ENCODE data around the gene OLA1. TPM values are rescaled to one million over a fixed set of nuclear protein-coding genes. Genes with fewer than 3 reads are reported as not detected.

Gene OLA1
- total RNA-seq, 1 experiment from 2014 or later, result 124 TPM

DNA sequence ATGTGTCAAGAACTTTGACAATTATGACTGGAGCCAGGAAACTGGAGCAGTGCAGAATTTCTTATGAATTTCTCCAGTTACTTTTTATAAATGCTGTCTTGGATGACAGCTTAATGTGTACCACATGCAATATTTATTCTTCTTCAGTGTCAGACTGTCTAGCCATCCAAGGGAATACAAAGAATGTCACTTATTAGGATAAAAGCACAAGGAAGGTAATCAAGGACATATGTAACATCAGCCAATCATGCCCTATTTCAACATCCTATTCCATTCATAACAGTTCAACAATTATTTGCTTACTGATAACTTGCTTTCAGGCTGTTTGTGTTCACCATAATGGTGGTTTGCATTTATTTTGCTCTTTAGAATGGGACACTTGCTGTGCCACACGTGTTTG lies 139.8 kb downstream of the OLA1 start:
- TF ChIP-seq, protein P1, sequence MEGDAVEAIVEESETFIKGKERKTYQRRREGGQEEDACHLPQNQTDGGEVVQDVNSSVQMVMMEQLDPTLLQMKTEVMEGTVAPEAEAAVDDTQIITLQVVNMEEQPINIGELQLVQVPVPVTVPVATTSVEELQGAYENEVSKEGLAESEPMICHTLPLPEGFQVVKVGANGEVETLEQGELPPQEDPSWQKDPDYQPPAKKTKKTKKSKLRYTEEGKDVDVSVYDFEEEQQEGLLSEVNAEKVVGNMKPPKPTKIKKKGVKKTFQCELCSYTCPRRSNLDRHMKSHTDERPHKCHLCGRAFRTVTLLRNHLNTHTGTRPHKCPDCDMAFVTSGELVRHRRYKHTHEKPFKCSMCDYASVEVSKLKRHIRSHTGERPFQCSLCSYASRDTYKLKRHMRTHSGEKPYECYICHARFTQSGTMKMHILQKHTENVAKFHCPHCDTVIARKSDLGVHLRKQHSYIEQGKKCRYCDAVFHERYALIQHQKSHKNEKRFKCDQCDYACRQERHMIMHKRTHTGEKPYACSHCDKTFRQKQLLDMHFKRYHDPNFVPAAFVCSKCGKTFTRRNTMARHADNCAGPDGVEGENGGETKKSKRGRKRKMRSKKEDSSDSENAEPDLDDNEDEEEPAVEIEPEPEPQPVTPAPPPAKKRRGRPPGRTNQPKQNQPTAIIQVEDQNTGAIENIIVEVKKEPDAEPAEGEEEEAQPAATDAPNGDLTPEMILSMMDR (IDR thresholded peaks at IDR 0.05; ENCODE audit: unreplicated experiment), result no peak
- intact Hi-C loops (cut with micrococcal nuclease; ENCODE audit: unreplicated experiment), result no loop called here
- Mint-ChIP-seq H3K4me1 (ENCODE audit: low read depth, unreplicated experiment) (no peaks in the 10 kb centered on the region), H3K4me3 (ENCODE audit: low read depth, unreplicated experiment) (no peak overlapping the region), H3K36me3 (ENCODE audit: insufficient read depth, unreplicated experiment) (peaks cover 5% of the 10 kb centered on the region), H3K27ac (ENCODE audit: unreplicated experiment) (no peak overlapping the region), H3K9me3 (ENCODE audit: low read depth, unreplicated experiment) (no peaks in the 10 kb centered on the region), H3K27me3 (ENCODE audit: unreplicated experiment) (no peaks in the 10 kb centered on the region)
- no TSS peak for BruUV-seq (replicated peaks)
- CTCF ChIA-PET, result no interaction called here
- DNase-seq, result no peak

DNA sequence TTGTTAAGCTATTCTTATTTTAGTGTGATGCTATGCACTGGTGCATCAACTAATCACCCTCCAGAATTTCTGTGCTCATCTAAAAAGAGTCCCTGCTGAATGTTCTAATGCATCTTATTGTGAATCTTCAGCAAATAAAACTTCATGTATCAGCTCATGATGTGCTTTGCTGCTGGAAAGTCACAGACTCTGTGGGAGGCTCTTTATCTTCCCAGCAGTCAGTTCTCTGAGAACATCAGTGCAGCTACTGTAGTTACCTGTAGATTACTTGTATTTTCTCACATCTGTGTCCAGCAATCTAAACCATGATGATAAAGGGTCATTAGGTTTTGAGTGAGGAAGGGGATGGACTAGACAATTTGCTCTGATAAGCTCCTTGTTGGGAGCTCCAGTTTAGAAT lies 141.6 kb downstream of the OLA1 start:
- Mint-ChIP-seq H3K9me3 (ENCODE audit: low read depth, unreplicated experiment) (no peaks in the 10 kb centered on the region), H3K4me3 (ENCODE audit: low read depth, unreplicated experiment) (no peak overlapping the region), H3K27ac (ENCODE audit: unreplicated experiment) (no peak overlapping the region), H3K36me3 (ENCODE audit: insufficient read depth, unreplicated experiment) (peaks cover 5% of the 10 kb centered on the region), H3K27me3 (ENCODE audit: unreplicated experiment) (no peaks in the 10 kb centered on the region), H3K4me1 (ENCODE audit: low read depth, unreplicated experiment) (no peaks in the 10 kb centered on the region)
- intact Hi-C loops (cut with micrococcal nuclease; ENCODE audit: unreplicated experiment), result no loop called here
- CTCF ChIA-PET, result interaction anchor here (1.2 to 1.3 kb wide), 2 partner anchors 9 to 52 kb away, joined by 3 read pairs; no protein-coding TSS in a partner anchor
- no TSS peak for BruUV-seq (replicated peaks)
- DNase-seq, result no peak
- TF ChIP-seq, protein P1 (IDR thresholded peaks at IDR 0.05; ENCODE audit: unreplicated experiment), result no peak

DNA sequence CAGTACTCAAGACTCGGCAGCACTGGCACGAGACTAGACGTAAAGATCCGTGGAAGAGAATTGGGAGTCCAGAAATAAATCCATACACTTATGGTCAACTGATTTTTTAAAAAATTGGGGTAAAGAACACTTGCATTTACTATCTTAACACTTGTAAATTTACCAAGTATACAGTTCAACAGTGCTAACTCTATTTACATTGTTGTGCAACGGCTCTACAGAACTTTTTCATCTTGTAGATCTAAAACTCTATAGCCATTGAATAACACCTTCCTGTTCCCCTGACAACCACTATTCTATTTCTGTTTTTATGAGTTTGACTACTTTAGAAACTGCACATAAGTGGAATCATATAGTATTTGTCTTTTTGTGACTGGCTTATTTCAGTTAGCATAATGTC lies 153.8 kb downstream of the OLA1 start:
- peaks cover 19% of the 10 kb centered on the region for H3K36me3 Mint-ChIP-seq (ENCODE audit: insufficient read depth, unreplicated experiment)
- no TSS peak for BruUV-seq (replicated peaks)
- TF ChIP-seq, protein P1 (IDR thresholded peaks at IDR 0.05; ENCODE audit: unreplicated experiment), result no peak
- intact Hi-C loops (cut with micrococcal nuclease; ENCODE audit: unreplicated experiment), result no loop called here
- no peaks in the 10 kb centered on the region for H3K9me3 Mint-ChIP-seq (ENCODE audit: low read depth, unreplicated experiment)
- no peak for DNase-seq
- no peak overlapping the region for H3K27ac Mint-ChIP-seq (ENCODE audit: unreplicated experiment)
- no peak overlapping the region for H3K4me3 Mint-ChIP-seq (ENCODE audit: low read depth, unreplicated experiment)
- no peaks in the 10 kb centered on the region for H3K27me3 Mint-ChIP-seq (ENCODE audit: unreplicated experiment)
- CTCF ChIA-PET, result interaction anchor here (0.7 kb wide), 1 partner anchor 284 kb away, joined by 3 read pairs; no protein-coding TSS in a partner anchor
- no peaks in the 10 kb centered on the region for H3K4me1 Mint-ChIP-seq (ENCODE audit: low read depth, unreplicated experiment)

DNA sequence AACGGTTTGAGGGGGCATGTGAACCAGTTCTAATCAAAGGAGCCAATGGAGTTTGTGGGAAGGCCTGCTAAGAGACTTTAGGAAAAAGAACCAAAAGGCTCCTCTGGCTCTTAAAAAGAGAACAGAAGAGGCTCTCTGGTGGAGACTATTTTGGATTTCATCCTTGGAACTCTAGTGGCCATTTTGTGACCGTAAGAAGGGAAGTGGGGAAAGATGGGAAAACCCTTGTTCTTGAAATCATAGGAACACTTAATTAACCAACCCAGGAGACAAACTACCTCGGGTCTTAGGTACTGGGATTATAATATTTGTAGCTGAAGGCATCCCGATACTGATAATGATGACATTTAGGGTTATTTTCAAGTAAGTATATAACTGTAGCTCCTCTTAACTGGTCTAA lies 157.9 kb downstream of the OLA1 start:
- intact Hi-C loops (cut with micrococcal nuclease; ENCODE audit: unreplicated experiment), result no loop called here
- Mint-ChIP-seq H3K36me3 (ENCODE audit: insufficient read depth, unreplicated experiment) (peaks cover 14% of the 10 kb centered on the region), H3K4me1 (ENCODE audit: low read depth, unreplicated experiment) (no peaks in the 10 kb centered on the region), H3K9me3 (ENCODE audit: low read depth, unreplicated experiment) (no peaks in the 10 kb centered on the region), H3K4me3 (ENCODE audit: low read depth, unreplicated experiment) (no peak overlapping the region), H3K27ac (ENCODE audit: unreplicated experiment) (no peak overlapping the region), H3K27me3 (ENCODE audit: unreplicated experiment) (no peaks in the 10 kb centered on the region)
- CTCF ChIA-PET, result no interaction called here
- BruUV-seq (replicated peaks), result no TSS peak
- no peak for DNase-seq
- TF ChIP-seq, protein P1 (IDR thresholded peaks at IDR 0.05; ENCODE audit: unreplicated experiment), result no peak

Measured in Calu3 (cell line).